PC-3 (cell line): ENCODE measurements around the gene KIF7.

Source experiments
- EZH2 ChIP-seq: fragments of 300-600 bp; sonication (generic); IDR thresholded peaks from one replicate; pipeline ENCODE4 v1.6.1; 2017; ENCODE audit warnings: antibody characterized with exemption, mild to moderate bottlenecking, low read length; ENCODE audit not compliant: unreplicated experiment
- EZH2phosphoT487 ChIP-seq: fragments of 300-600 bp; sonication (generic); IDR thresholded peaks from 2 replicates; pipeline ENCODE4 v1.6.1; 2018; ENCODE audit warnings: mild to moderate bottlenecking, antibody characterized with exemption, low read length, borderline replicate concordance
- TF ChIP-seq, protein P1 (sequence below): fragments of 300-600 bp; sonication (generic); conservative IDR thresholded peaks from 2 replicates; pipeline ENCODE4 v1.5.1; 2017; ENCODE audit warnings: antibody characterized with exemption, low read depth, mild to moderate bottlenecking, low read length

DNA sequence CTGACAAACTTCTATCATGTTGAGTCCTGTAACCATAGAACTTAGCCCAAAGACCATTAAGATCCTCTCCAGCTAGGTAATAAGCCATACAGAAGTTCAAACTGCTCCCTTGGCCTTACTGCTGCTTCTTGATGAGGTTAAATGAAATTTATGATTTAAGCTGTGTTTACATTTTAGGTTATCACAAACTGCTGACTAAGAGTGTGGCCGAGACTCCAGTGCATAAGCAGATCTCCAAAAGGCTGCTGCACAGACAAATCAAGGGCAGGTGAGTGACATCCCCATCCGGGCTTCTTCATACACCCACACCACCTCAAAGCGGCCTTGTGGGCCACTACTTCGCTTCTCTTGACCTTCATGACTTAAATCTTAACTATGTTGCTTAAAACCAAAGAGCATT lies 39.0 kb downstream of the KIF7 start:
- TF ChIP-seq, protein P1, sequence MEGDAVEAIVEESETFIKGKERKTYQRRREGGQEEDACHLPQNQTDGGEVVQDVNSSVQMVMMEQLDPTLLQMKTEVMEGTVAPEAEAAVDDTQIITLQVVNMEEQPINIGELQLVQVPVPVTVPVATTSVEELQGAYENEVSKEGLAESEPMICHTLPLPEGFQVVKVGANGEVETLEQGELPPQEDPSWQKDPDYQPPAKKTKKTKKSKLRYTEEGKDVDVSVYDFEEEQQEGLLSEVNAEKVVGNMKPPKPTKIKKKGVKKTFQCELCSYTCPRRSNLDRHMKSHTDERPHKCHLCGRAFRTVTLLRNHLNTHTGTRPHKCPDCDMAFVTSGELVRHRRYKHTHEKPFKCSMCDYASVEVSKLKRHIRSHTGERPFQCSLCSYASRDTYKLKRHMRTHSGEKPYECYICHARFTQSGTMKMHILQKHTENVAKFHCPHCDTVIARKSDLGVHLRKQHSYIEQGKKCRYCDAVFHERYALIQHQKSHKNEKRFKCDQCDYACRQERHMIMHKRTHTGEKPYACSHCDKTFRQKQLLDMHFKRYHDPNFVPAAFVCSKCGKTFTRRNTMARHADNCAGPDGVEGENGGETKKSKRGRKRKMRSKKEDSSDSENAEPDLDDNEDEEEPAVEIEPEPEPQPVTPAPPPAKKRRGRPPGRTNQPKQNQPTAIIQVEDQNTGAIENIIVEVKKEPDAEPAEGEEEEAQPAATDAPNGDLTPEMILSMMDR, result no peak
- TF ChIP-seq EZH2 (no peak), EZH2phosphoT487 (no peak)
